ENCODE data around the gene NDUFA7.
A peak's percentile ranks its signal among the peaks of the same experiment; 100 is the strongest.
"Not testable (repeated sequence)": the region's sequence is repeated elsewhere in the genome, so short reads cannot be mapped to it uniquely, and the experiment has no call there.

NDUFA7 gene

GRCh38 chr19:8334458-8335342 is 13.5 kb upstream of the NDUFA7 start:
- TF ChIP-seq ZNF274 (IDR thresholded peaks at IDR 0.05; ENCODE audit: low read depth, low read length) = no peak
- H3K4me3 ChIP-seq (ENCODE audit: low read length) = peak overlapping the region; percentile 42; the same call in 1 of the 2 replicates

- H3K4me3 ChIP-seq (ENCODE audit: low read length) = no peak overlapping the region
- no peak for TF ChIP-seq ZNF274 (IDR thresholded peaks at IDR 0.05; ENCODE audit: low read depth, low read length)
These were observed 12.7 kb upstream of the NDUFA7 start for GRCh38 chr19:8333767-8334457.

- no peak overlapping the region for H3K4me3 ChIP-seq (ENCODE audit: low read length)
- TF ChIP-seq ZNF274 (IDR thresholded peaks at IDR 0.05; ENCODE audit: low read depth, low read length) = no peak
These were observed 12.0 kb upstream of the NDUFA7 start for GRCh38 chr19:8332976-8333766.

GRCh38 chr19:8331263-8331845 is 10.2 kb upstream of the NDUFA7 start:
- H3K4me3 ChIP-seq (ENCODE audit: low read length) = no peak overlapping the region
- no peak for TF ChIP-seq ZNF274 (IDR thresholded peaks at IDR 0.05; ENCODE audit: low read depth, low read length)

- no peak for TF ChIP-seq ZNF274 (IDR thresholded peaks at IDR 0.05; ENCODE audit: low read depth, low read length)
- H3K4me3 ChIP-seq (ENCODE audit: low read length) = no peak overlapping the region
These were observed 8.8 kb upstream of the NDUFA7 start for GRCh38 chr19:8329996-8330395.

- H3K4me3 ChIP-seq (ENCODE audit: low read length) = no peak overlapping the region
- no peak for TF ChIP-seq ZNF274 (IDR thresholded peaks at IDR 0.05; ENCODE audit: low read depth, low read length)
These were observed 4.3 kb upstream of the NDUFA7 start for GRCh38 chr19:8325454-8325853.

- H3K4me3 ChIP-seq (ENCODE audit: low read length) = no peak overlapping the region
- TF ChIP-seq ZNF274 (IDR thresholded peaks at IDR 0.05; ENCODE audit: low read depth, low read length) = no peak
These were observed 3.2 kb upstream of the NDUFA7 start for GRCh38 chr19:8324186-8325050.

- no peak for TF ChIP-seq ZNF274 (IDR thresholded peaks at IDR 0.05; ENCODE audit: low read depth, low read length)
- no peak overlapping the region for H3K4me3 ChIP-seq (ENCODE audit: low read length)
These were observed 2.6 kb upstream of the NDUFA7 start for GRCh38 chr19:8323781-8324185.

GRCh38 chr19:8322638-8322997 is 1.4 kb upstream of the NDUFA7 start:
- no peak for TF ChIP-seq ZNF274 (IDR thresholded peaks at IDR 0.05; ENCODE audit: low read depth, low read length)
- peak overlapping the region; percentile 94; the same call in 1 of the 2 replicates for H3K4me3 ChIP-seq (ENCODE audit: low read length)

GRCh38 chr19:8321986-8322637 is 937 bp upstream of the NDUFA7 start:
- no peak for TF ChIP-seq ZNF274 (IDR thresholded peaks at IDR 0.05; ENCODE audit: low read depth, low read length)
- peak overlapping the region; percentile 94 for H3K4me3 ChIP-seq (ENCODE audit: low read length)

GRCh38 chr19:8320564-8321066 is 560 bp downstream of the NDUFA7 start:
- no peak for TF ChIP-seq ZNF274 (IDR thresholded peaks at IDR 0.05; ENCODE audit: low read depth, low read length)
- peak overlapping the region; percentile 93 for H3K4me3 ChIP-seq (ENCODE audit: low read length)

- no peak for TF ChIP-seq ZNF274 (IDR thresholded peaks at IDR 0.05; ENCODE audit: low read depth, low read length)
These were observed 1.2 kb downstream of the NDUFA7 start for GRCh38 chr19:8319807-8320520.

GRCh38 chr19:8318835-8319234 is 2.3 kb downstream of the NDUFA7 start:
- H3K4me3 ChIP-seq (ENCODE audit: low read length) = not testable (repeated sequence)

More at GRCh38 chr19:8319807-8320520, 1.2 kb downstream of the NDUFA7 start:
- peak overlapping the region; percentile 93 for H3K4me3 ChIP-seq (ENCODE audit: low read length)

Data from GM08714 (cell line).